Effector memory CD8-positive, alpha-beta T cell (primary cell): ENCODE data around the gene ATRN.

Experiments used
- ATAC-seq: fragments of 150-1000 bp; cut with Tn5 transposase; replicated peaks from 2 replicates; pipeline ENCODE4 v1.10.0; 2021; ENCODE audit warnings: mild to moderate bottlenecking, moderate library complexity
- DNase-seq, 3 experiments: peaks; one replicate each; pipeline ENCODE4 v3.0.0; 2021
- H3K27ac Mint-ChIP-seq, 2 donors: one replicate each; pipeline ENCODE4 v1.8.0; 2022; ENCODE audit warnings: mild to moderate bottlenecking in 2 of 2, mixed read lengths in 2 of 2, moderate library complexity in 2 of 2
- H3K27me3 Mint-ChIP-seq, 2 donors: one replicate each; pipeline ENCODE4 v1.8.0; 2022; ENCODE audit warnings: mixed read lengths in 2 of 2
- H3K36me3 Mint-ChIP-seq: one replicate; pipeline ENCODE4 v1.8.0; 2022; ENCODE audit warnings: mild to moderate bottlenecking, moderate library complexity, mixed read lengths; ENCODE audit not compliant: insufficient read depth
- H3K4me1 Mint-ChIP-seq, 2 donors: one replicate each; pipeline ENCODE4 v1.8.0; 2022; ENCODE audit warnings: low read depth in 2 of 2, mixed read lengths in 2 of 2
- H3K4me3 Mint-ChIP-seq, 2 donors: one replicate each; pipeline ENCODE4 v1.8.0; 2022; ENCODE audit warnings: mild to moderate bottlenecking in 2 of 2, mixed read lengths in 2 of 2, moderate library complexity in 2 of 2
- H3K9me3 Mint-ChIP-seq, 2 donors: one replicate each; pipeline ENCODE4 v1.8.0; 2022; ENCODE audit warnings: mixed read lengths in 2 of 2

The ATRN gene

GRCh38 chr20:3680701-3681351 is 210.0 kb downstream of the ATRN start:
- no peak for ATAC-seq
- Mint-ChIP-seq H3K27me3 (peaks cover 67 to 91% of the 10 kb centered on the region in 2 donors), H3K9me3 (no peaks in the 10 kb centered on the region), H3K4me1 (peaks cover 5 to 10% of the 10 kb centered on the region in 2 donors), H3K36me3 (no peaks in the 10 kb centered on the region), H3K4me3 (peak overlapping the region in 1 of 2 donors; percentile 30), H3K27ac (no peak overlapping the region)
- DNase-seq, result no peak

- no peak overlapping the region for H3K27ac Mint-ChIP-seq
- H3K4me1 Mint-ChIP-seq, result peaks cover 4 to 8% of the 10 kb centered on the region in 2 donors
- peaks cover 68 to 91% of the 10 kb centered on the region in 2 donors for H3K27me3 Mint-ChIP-seq
These were observed 210.6 kb downstream of the ATRN start for GRCh38 chr20:3681352-3681930.

GRCh38 chr20:3681931-3682781 is 211.3 kb downstream of the ATRN start, which contains the start of gene ADAM33:
ADAM33 (minus strand) TSS chr20:3682010; CDS start chr20:3682004, 6 bp downstream.
- Mint-ChIP-seq H3K27me3 (peaks cover 69 to 91% of the 10 kb centered on the region in 2 donors), H3K9me3 (no peaks in the 10 kb centered on the region), H3K4me1 (peaks cover 0 to 4% of the 10 kb centered on the region in 2 donors), H3K36me3 (no peaks in the 10 kb centered on the region), H3K27ac (no peak within 1 kb of the TSS), H3K4me3 (peak within 1 kb of the TSS in 1 of 2 donors; percentile 30)
- no peak for ATAC-seq
- DNase-seq, result no peak

More at GRCh38 chr20:3681352-3681930, 210.6 kb downstream of the ATRN start:
- ATAC-seq (no peak), DNase-seq (no peak)
- H3K9me3 Mint-ChIP-seq, result no peaks in the 10 kb centered on the region
- peak overlapping the region in 1 of 2 donors; percentile 30 for H3K4me3 Mint-ChIP-seq
- H3K36me3 Mint-ChIP-seq, result no peaks in the 10 kb centered on the region

- DNase-seq, result no peak
- Mint-ChIP-seq H3K36me3 (no peaks in the 10 kb centered on the region), H3K4me3 (no peak overlapping the region), H3K27ac (no peak overlapping the region), H3K4me1 (peaks cover 0 to 10% of the 10 kb centered on the region in 2 donors), H3K27me3 (peaks cover 44 to 72% of the 10 kb centered on the region in 2 donors), H3K9me3 (no peaks in the 10 kb centered on the region)
- ATAC-seq, result no peak
These were observed 214.5 kb downstream of the ATRN start for GRCh38 chr20:3685341-3685740.

GRCh38 chr20:3686421-3686820 is 215.6 kb downstream of the ATRN start:
- Mint-ChIP-seq H3K27me3 (peaks cover 33 to 61% of the 10 kb centered on the region in 2 donors), H3K4me1 (peaks cover 0 to 6% of the 10 kb centered on the region in 2 donors), H3K36me3 (no peaks in the 10 kb centered on the region), H3K27ac (no peak overlapping the region), H3K4me3 (no peak overlapping the region), H3K9me3 (no peaks in the 10 kb centered on the region)
- no peak for DNase-seq
- ATAC-seq, result no peak

- H3K36me3 Mint-ChIP-seq, result no peaks in the 10 kb centered on the region
- no peaks in the 10 kb centered on the region for H3K9me3 Mint-ChIP-seq
- H3K27ac Mint-ChIP-seq, result no peak overlapping the region
- DNase-seq, result no peak
- ATAC-seq, result no peak
- no peak overlapping the region for H3K4me3 Mint-ChIP-seq
- H3K4me1 Mint-ChIP-seq, result peaks cover 0 to 6% of the 10 kb centered on the region in 2 donors
- peaks cover 32 to 57% of the 10 kb centered on the region in 2 donors for H3K27me3 Mint-ChIP-seq
These were observed 216.1 kb downstream of the ATRN start for GRCh38 chr20:3686867-3687321.

GRCh38 chr20:3687655-3688054 is 216.8 kb downstream of the ATRN start:
- no peak overlapping the region for H3K27ac Mint-ChIP-seq
- ATAC-seq, result no peak

GRCh38 chr20:3689978-3690377 is 219.2 kb downstream of the ATRN start:
- ATAC-seq, result no peak
- H3K4me3 Mint-ChIP-seq, result no peak overlapping the region
- peaks cover 0 to 6% of the 10 kb centered on the region in 2 donors for H3K4me1 Mint-ChIP-seq

More at GRCh38 chr20:3687655-3688054, 216.8 kb downstream of the ATRN start:
- Mint-ChIP-seq H3K36me3 (no peaks in the 10 kb centered on the region), H3K4me3 (no peak overlapping the region), H3K9me3 (no peaks in the 10 kb centered on the region), H3K27me3 (peaks cover 28 to 57% of the 10 kb centered on the region in 2 donors), H3K4me1 (peaks cover 0 to 6% of the 10 kb centered on the region in 2 donors)
- DNase-seq, result no peak

GRCh38 chr20:3690413-3690812 is 219.6 kb downstream of the ATRN start:
- no peaks in the 10 kb centered on the region for H3K36me3 Mint-ChIP-seq
- H3K4me3 Mint-ChIP-seq, result no peak overlapping the region
- H3K9me3 Mint-ChIP-seq, result no peaks in the 10 kb centered on the region
- peaks cover 0 to 6% of the 10 kb centered on the region in 2 donors for H3K4me1 Mint-ChIP-seq
- DNase-seq (no peak), ATAC-seq (no peak)
- peaks cover 12 to 30% of the 10 kb centered on the region in 2 donors for H3K27me3 Mint-ChIP-seq
- no peak overlapping the region for H3K27ac Mint-ChIP-seq

More at GRCh38 chr20:3689978-3690377, 219.2 kb downstream of the ATRN start:
- H3K9me3 Mint-ChIP-seq, result no peaks in the 10 kb centered on the region
- no peaks in the 10 kb centered on the region for H3K36me3 Mint-ChIP-seq
- DNase-seq, result no peak
- H3K27ac Mint-ChIP-seq, result no peak overlapping the region
- peaks cover 12 to 35% of the 10 kb centered on the region in 2 donors for H3K27me3 Mint-ChIP-seq

GRCh38 chr20:3691306-3691705 is 220.5 kb downstream of the ATRN start:
- Mint-ChIP-seq H3K36me3 (no peaks in the 10 kb centered on the region), H3K27ac (no peak overlapping the region), H3K4me1 (peaks cover 0 to 6% of the 10 kb centered on the region in 2 donors), H3K4me3 (no peak overlapping the region), H3K27me3 (peaks cover 11 to 21% of the 10 kb centered on the region in 2 donors), H3K9me3 (no peaks in the 10 kb centered on the region)
- no peak for DNase-seq
- ATAC-seq, result no peak

GRCh38 chr20:3691897-3692296 is 221.1 kb downstream of the ATRN start:
- H3K4me1 Mint-ChIP-seq, result peaks cover 0 to 6% of the 10 kb centered on the region in 2 donors
- H3K36me3 Mint-ChIP-seq, result no peaks in the 10 kb centered on the region
- peaks cover 5 to 16% of the 10 kb centered on the region in 2 donors for H3K27me3 Mint-ChIP-seq

GRCh38 chr20:3692706-3693294 is 222.0 kb downstream of the ATRN start:
- no peak overlapping the region for H3K4me3 Mint-ChIP-seq

More at GRCh38 chr20:3691897-3692296, 221.1 kb downstream of the ATRN start:
- Mint-ChIP-seq H3K9me3 (no peaks in the 10 kb centered on the region), H3K4me3 (no peak overlapping the region), H3K27ac (no peak overlapping the region)
- ATAC-seq (no peak), DNase-seq (no peak)

GRCh38 chr20:3693376-3693775 is 222.6 kb downstream of the ATRN start:
- Mint-ChIP-seq H3K4me1 (peaks cover 0 to 2% of the 10 kb centered on the region in 2 donors), H3K27me3 (peaks cover 0 to 2% of the 10 kb centered on the region in 2 donors), H3K27ac (no peak overlapping the region), H3K36me3 (no peaks in the 10 kb centered on the region), H3K4me3 (no peak overlapping the region), H3K9me3 (no peaks in the 10 kb centered on the region)
- ATAC-seq (no peak), DNase-seq (no peak)

More at GRCh38 chr20:3692706-3693294, 222.0 kb downstream of the ATRN start:
- ATAC-seq (no peak), DNase-seq (no peak)
- Mint-ChIP-seq H3K9me3 (no peaks in the 10 kb centered on the region), H3K27me3 (peaks cover 0 to 6% of the 10 kb centered on the region in 2 donors), H3K36me3 (no peaks in the 10 kb centered on the region), H3K27ac (no peak overlapping the region), H3K4me1 (peaks cover 0 to 5% of the 10 kb centered on the region in 2 donors)
